Measurements from ENCODE around the gene BEAN1. TPM values are rescaled to one million over a fixed set of nuclear protein-coding genes. Genes with fewer than 3 reads are reported as not detected.
A peak's percentile ranks its signal among the peaks of the same experiment; 100 is the strongest.

The BEAN1 gene
- total RNA-seq, 1 donor from 2014 or later = 0.87 TPM

GRCh38 chr16:66386629-66387622, 40.2 kb upstream of the BEAN1 start:
- no peak overlapping the region for H3K4me3 ChIP-seq
- H3K4me1 ChIP-seq = peaks cover 12% of the 10 kb centered on the region
- H3K27me3 ChIP-seq = no peaks in the 10 kb centered on the region
- no peak for DNase-seq
- ATAC-seq = no peak
- no peaks in the 10 kb centered on the region for H3K9me3 ChIP-seq
- no peak for TF ChIP-seq CTCF (IDR thresholded peaks at IDR 0.05)
- peak overlapping the region; percentile 8 for H3K27ac ChIP-seq
- intact Hi-C loops (cut with DNase I) = no loop called here
- H3K36me3 ChIP-seq = no peaks in the 10 kb centered on the region

- no peak for TF ChIP-seq CTCF (IDR thresholded peaks at IDR 0.05)
- no peak for DNase-seq
- Histone ChIP-seq H3K9me3 (no peaks in the 10 kb centered on the region), H3K36me3 (no peaks in the 10 kb centered on the region), H3K4me1 (peaks cover 8% of the 10 kb centered on the region), H3K27ac (no peak overlapping the region), H3K4me3 (no peak overlapping the region), H3K27me3 (no peaks in the 10 kb centered on the region)
- intact Hi-C loops (cut with DNase I) = no loop called here
- no peak for ATAC-seq
Observed at GRCh38 chr16:66387817-66388332, 39.2 kb upstream of the BEAN1 start.

GRCh38 chr16:66388350-66389139, 38.5 kb upstream of the BEAN1 start:
- DNase-seq = no peak
- intact Hi-C loops (cut with DNase I) = no loop called here
- Histone ChIP-seq H3K36me3 (no peaks in the 10 kb centered on the region), H3K9me3 (no peaks in the 10 kb centered on the region), H3K27ac (no peak overlapping the region), H3K27me3 (no peaks in the 10 kb centered on the region), H3K4me1 (peaks cover 2% of the 10 kb centered on the region), H3K4me3 (no peak overlapping the region)
- TF ChIP-seq CTCF (IDR thresholded peaks at IDR 0.05) = no peak
- ATAC-seq = no peak

- no peaks in the 10 kb centered on the region for H3K36me3 ChIP-seq
- no peaks in the 10 kb centered on the region for H3K27me3 ChIP-seq
- no peak overlapping the region for H3K27ac ChIP-seq
- intact Hi-C loops (cut with DNase I) = no loop called here
- no peak overlapping the region for H3K4me3 ChIP-seq
- DNase-seq (no peak), ATAC-seq (no peak)
- H3K4me1 ChIP-seq = no peaks in the 10 kb centered on the region
- H3K9me3 ChIP-seq = no peaks in the 10 kb centered on the region
- no peak for TF ChIP-seq CTCF (IDR thresholded peaks at IDR 0.05)
Observed at GRCh38 chr16:66389256-66390176, 37.6 kb upstream of the BEAN1 start.
